Naive thymus-derived CD4-positive, alpha-beta T cell (primary cell): ENCODE data around the gene RAB35. TPM values are rescaled to one million over a fixed set of nuclear protein-coding genes. Genes with fewer than 3 reads are reported as not detected.
A peak's percentile ranks its signal among the peaks of the same experiment; 100 is the strongest.

Experiments
- ATAC-seq: fragments of 150-1000 bp; cut with Tn5 transposase; 2 replicates; pipeline ENCODE4 v1.10.0; 2021; ENCODE audit warnings: mild to moderate bottlenecking, moderate library complexity
- CTCF ChIA-PET: fragments of 350-600 bp; sonication (Branson Sonifier 250); formaldehyde crosslinking; loops from one replicate; lab custom pipeline; 2021; ENCODE audit warnings: antibody characterized with exemption; lab: Charles Lee
- POLR2A ChIA-PET: fragments of 350-600 bp; sonication (Branson Sonifier 250); formaldehyde crosslinking; loops from one replicate; lab custom pipeline; 2021; ENCODE audit warnings: antibody characterized with exemption, inconsistent platforms; lab: Charles Lee
- DNase-seq, 9 donors: peaks; one replicate each; pipeline versions ENCODE4 v3.0.0 to v3.0.0-alpha.2; 2020 to 2022; ENCODE audit warnings: mixed read lengths in 1 of 9
- H3K27ac ChIP-seq: one replicate; pipeline ENCODE4 v1.7.0; 2013; ENCODE audit warnings: mild to moderate bottlenecking, low read depth, low read length, moderate library complexity
- H3K27me3 ChIP-seq, 2 donors: one replicate each; pipeline ENCODE4 v1.7.0; 2013; ENCODE audit warnings: low read length in 2 of 2, mild to moderate bottlenecking in 2 of 2, moderate library complexity in 2 of 2; ENCODE audit not compliant: control insufficient read depth in 2 of 2, insufficient read depth in 2 of 2
- H3K36me3 ChIP-seq, 3 experiments: 1 replicate in 2 of 3; 2 replicates in 1 of 3; pipeline ENCODE4 v1.7.0; 2013; ENCODE audit warnings: low read length in 3 of 3, mild to moderate bottlenecking in 3 of 3, moderate library complexity in 1 of 3; ENCODE audit not compliant: insufficient read depth in 3 of 3, control insufficient read depth in 2 of 3
- H3K4me1 ChIP-seq, 2 donors: one replicate each; pipeline ENCODE4 v1.7.0; 2013; ENCODE audit warnings: low read length in 2 of 2, mild to moderate bottlenecking in 2 of 2, moderate library complexity in 1 of 2; ENCODE audit not compliant: control insufficient read depth in 2 of 2, insufficient read depth in 2 of 2
- H3K4me3 ChIP-seq: 2 replicates; pipeline ENCODE4 v1.7.0; 2013; ENCODE audit warnings: mild to moderate bottlenecking, low read length
- H3K9me3 ChIP-seq, 3 experiments: 1 replicate in 2 of 3; 2 replicates in 1 of 3; pipeline ENCODE4 v1.7.0; 2013; ENCODE audit warnings: low read length in 3 of 3; ENCODE audit not compliant: control insufficient read depth in 2 of 3
- H3K27ac Mint-ChIP-seq, 9 donors: one replicate each; pipeline ENCODE4 v1.8.0; 2020 to 2022; ENCODE audit warnings: mixed read lengths in 9 of 9, mild to moderate bottlenecking in 8 of 9, moderate library complexity in 5 of 9, inconsistent platforms in 2 of 9
- H3K27me3 Mint-ChIP-seq, 5 donors: one replicate each; pipeline ENCODE4 v1.8.0; 2021 to 2022; ENCODE audit warnings: mixed read lengths in 5 of 5, mild to moderate bottlenecking in 1 of 5
- H3K36me3 Mint-ChIP-seq, 5 donors: one replicate each; pipeline ENCODE4 v1.8.0; 2020 to 2022; ENCODE audit warnings: mixed read lengths in 5 of 5, mild to moderate bottlenecking in 3 of 5, inconsistent platforms in 1 of 5
- H3K4me1 Mint-ChIP-seq, 7 donors: one replicate each; pipeline ENCODE4 v1.8.0; 2020 to 2022; ENCODE audit warnings: mixed read lengths in 7 of 7, mild to moderate bottlenecking in 3 of 7, inconsistent platforms in 1 of 7
- H3K4me3 Mint-ChIP-seq, 10 donors: one replicate each; pipeline ENCODE4 v1.8.0; 2020 to 2022; ENCODE audit warnings: mild to moderate bottlenecking in 10 of 10, mixed read lengths in 10 of 10, moderate library complexity in 6 of 10, inconsistent platforms in 2 of 10
- H3K9me3 Mint-ChIP-seq, 11 donors: one replicate each; pipeline ENCODE4 v1.8.0; 2020 to 2022; ENCODE audit warnings: mixed read lengths in 11 of 11, mild to moderate bottlenecking in 4 of 11, inconsistent platforms in 1 of 11, moderate library complexity in 1 of 11
- intact Hi-C, 2 donors: fragments of 100-400 bp; cut with micrococcal nuclease; formaldehyde crosslinking; loops; one replicate each; pipeline ENCODE4 v1.15.1; 2023
- polyA plus RNA-seq, 2 donors: library from polyadenylated mRNA; unstranded; fragments of 300-500 nt; fragmentation: Illumina TruSeq; gene quantifications; one replicate each; pipeline ENCODE4 v1.2.3, GENCODE V29; 2021
- total RNA-seq, 6 experiments: library from RNA in 5 of 6; stranded (reverse) in 5 of 6; gene quantifications; 1 replicate in 5 of 6; 2 replicates in 1 of 6; pipeline ENCODE4 v1.2.3 and lab custom pipeline; 2021 to 2026

The RAB35 gene
- total and polyA plus RNA-seq, 7 experiments from 2014 or later = 14.5 to 77.3 (median 53.1) TPM

- ATAC-seq = no peak
- peaks cover 0 to 27% (median 5%) of the 10 kb centered on the region in 5 donors for H3K36me3 Mint-ChIP-seq
- Histone ChIP-seq H3K4me3 (no peak overlapping the region), H3K4me1 (peaks cover 42 to 48% of the 10 kb centered on the region in 2 donors), H3K27ac (no peak overlapping the region), H3K9me3 (no peaks in the 10 kb centered on the region), H3K27me3 (no peaks in the 10 kb centered on the region), H3K36me3 (peaks cover 0 to 2% (median 0%) of the 10 kb centered on the region in 3 experiments)
- intact Hi-C loops = loop anchor here in 1 of 2 donors (5.0 kb wide), 2 partner anchors 452 to 568 kb away; partner anchors contain the start of genes MLEC and PRKAB1
- peak overlapping the region in 6 of 10 donors; percentile 0 to 77 (median 20) for H3K4me3 Mint-ChIP-seq
- POLR2A ChIA-PET = interaction anchor here (0.9 to 7.1 kb wide), 3 partner anchors 9 to 109 kb away, joined by 4 to 47 read pairs (median 4); partner anchors contain the start of gene RPLP0
- H3K27ac Mint-ChIP-seq = peak overlapping the region in 7 of 9 donors; percentile 8 to 80 (median 51)
- CTCF ChIA-PET = interaction anchor here (0.6 kb wide), 1 partner anchor 69 kb away, joined by 6 read pairs; no protein-coding TSS in a partner anchor
- no peak for DNase-seq
- H3K27me3 Mint-ChIP-seq = no peaks in the 10 kb centered on the region
- H3K9me3 Mint-ChIP-seq = peaks cover 0 to 1% (median 0%) of the 10 kb centered on the region in 11 donors
- peaks cover 60 to 76% (median 70%) of the 10 kb centered on the region in 7 donors for H3K4me1 Mint-ChIP-seq
Measured at GRCh38 chr12:120119271-120119973, 2.9 kb upstream of the RAB35 start.

- peak overlapping the region in 8 of 9 donors; percentile 76 to 97 (median 89) for H3K27ac Mint-ChIP-seq
- H3K27me3 Mint-ChIP-seq = no peaks in the 10 kb centered on the region
- peaks cover 47 to 48% of the 10 kb centered on the region in 2 donors for H3K4me1 ChIP-seq
- peak overlapping the region; percentile 62 to 95 (median 90) for H3K4me3 Mint-ChIP-seq
- no peaks in the 10 kb centered on the region for H3K9me3 ChIP-seq
- peaks cover 0 to 3% (median 0%) of the 10 kb centered on the region in 3 experiments for H3K36me3 ChIP-seq
- H3K36me3 Mint-ChIP-seq = peaks cover 0 to 29% (median 8%) of the 10 kb centered on the region in 5 donors
- peaks cover 59 to 76% (median 68%) of the 10 kb centered on the region in 7 donors for H3K4me1 Mint-ChIP-seq
- H3K27ac ChIP-seq = peak overlapping the region; percentile 84
- POLR2A ChIA-PET = interaction anchor here (0.8 to 7.1 kb wide), 5 partner anchors 8 to 173 kb away, joined by 4 to 47 read pairs (median 8); partner anchors contain the start of genes RNU4-2 and RPLP0
- ATAC-seq (no peak), DNase-seq (no peak)
- no peaks in the 10 kb centered on the region for H3K27me3 ChIP-seq
- CTCF ChIA-PET = interaction anchor here (1.6 kb wide), 1 partner anchor 31 kb away, joined by 4 read pairs; no protein-coding TSS in a partner anchor
- peak overlapping the region; percentile 82 for H3K4me3 ChIP-seq
- peaks cover 0 to 2% (median 0%) of the 10 kb centered on the region in 11 donors for H3K9me3 Mint-ChIP-seq
- intact Hi-C loops = loop anchor here in 1 of 2 donors (5.0 kb wide), 2 partner anchors 451 to 569 kb away; partner anchors contain the start of genes MLEC and PRKAB1
Measured at GRCh38 chr12:120118321-120119061, 1.9 kb upstream of the RAB35 start.

GRCh38 chr12:120117961-120118320 is 1.4 kb upstream of the RAB35 start:
- Histone ChIP-seq H3K4me1 (peaks cover 44 to 48% of the 10 kb centered on the region in 2 donors), H3K4me3 (peak overlapping the region; percentile 82), H3K27me3 (no peaks in the 10 kb centered on the region), H3K36me3 (peaks cover 0 to 3% (median 0%) of the 10 kb centered on the region in 3 experiments), H3K9me3 (no peaks in the 10 kb centered on the region), H3K27ac (peak overlapping the region; percentile 84)
- peaks cover 59 to 77% (median 73%) of the 10 kb centered on the region in 7 donors for H3K4me1 Mint-ChIP-seq
- H3K4me3 Mint-ChIP-seq = peak overlapping the region; percentile 78 to 95 (median 90)
- CTCF ChIA-PET = interaction anchor here (0.7 to 1.6 kb wide), 2 partner anchors 31 to 1002 kb away, joined by 3 to 4 read pairs; no protein-coding TSS in a partner anchor
- peaks cover 0 to 32% (median 12%) of the 10 kb centered on the region in 5 donors for H3K36me3 Mint-ChIP-seq
- ATAC-seq (no peak), DNase-seq (no peak)
- H3K27ac Mint-ChIP-seq = peak overlapping the region; percentile 80 to 97 (median 90)
- POLR2A ChIA-PET = interaction anchor here (0.6 to 7.1 kb wide), 7 partner anchors 31 to 1951 kb away, joined by 3 to 47 read pairs (median 8); partner anchors contain the start of genes BICDL1, RNU4-2 and RPLP0
- H3K9me3 Mint-ChIP-seq = peaks cover 0 to 2% (median 0%) of the 10 kb centered on the region in 11 donors
- H3K27me3 Mint-ChIP-seq = no peaks in the 10 kb centered on the region
- intact Hi-C loops = loop anchor here (1.0 to 5.0 kb wide), 10 partner anchors 76 to 1745 kb away; partner anchors contain the start of genes COX6A1 (in 1 of the 2), GCN1 (in 1 of the 2), MLEC (in 1 of the 2) and PRKAB1 (in 1 of the 2)

GRCh38 chr12:120116792-120117651 is 469 bp upstream of the RAB35 start:
- CTCF ChIA-PET = interaction anchor here (0.7 to 1.6 kb wide), 3 partner anchors 30 to 1003 kb away, joined by 3 to 4 read pairs (median 3); no protein-coding TSS in a partner anchor
- H3K27ac Mint-ChIP-seq = peak overlapping the region; percentile 80 to 97 (median 90)
- Histone ChIP-seq H3K27ac (peak overlapping the region; percentile 84), H3K36me3 (peaks cover 0 to 3% (median 0%) of the 10 kb centered on the region in 3 experiments), H3K9me3 (no peaks in the 10 kb centered on the region), H3K4me3 (peak overlapping the region; percentile 82), H3K27me3 (no peaks in the 10 kb centered on the region), H3K4me1 (peaks cover 46 to 48% of the 10 kb centered on the region in 2 donors)
- peak; percentile 91 for ATAC-seq
- POLR2A ChIA-PET = interaction anchor here (0.5 to 7.1 kb wide), 17 partner anchors 9 to 1952 kb away, joined by 3 to 47 read pairs (median 4); partner anchors contain the start of genes BICDL1, RNU4-1, RNU4-2 and RPLP0
- H3K4me3 Mint-ChIP-seq = peak overlapping the region; percentile 78 to 95 (median 90)
- peaks cover 0 to 35% (median 13%) of the 10 kb centered on the region in 5 donors for H3K36me3 Mint-ChIP-seq
- H3K4me1 Mint-ChIP-seq = peaks cover 64 to 86% (median 80%) of the 10 kb centered on the region in 7 donors
- DNase-seq = peak; percentile 95 to 100 (median 98)
- peaks cover 0 to 2% (median 0%) of the 10 kb centered on the region in 11 donors for H3K9me3 Mint-ChIP-seq
- intact Hi-C loops = loop anchor here (1.0 to 5.0 kb wide), 12 partner anchors 30 to 1744 kb away; partner anchors contain the start of genes GCN1 (in 2 of the 2), RPLP0 (in 2 of the 2), COX6A1 (in 1 of the 2) and MLEC (in 1 of the 2)
- no peaks in the 10 kb centered on the region for H3K27me3 Mint-ChIP-seq

- Mint-ChIP-seq H3K4me3 (peak overlapping the region; percentile 78 to 98 (median 92)), H3K27ac (peak overlapping the region; percentile 50 to 99 (median 93)), H3K27me3 (no peaks in the 10 kb centered on the region), H3K36me3 (peaks cover 0 to 35% (median 13%) of the 10 kb centered on the region in 5 donors), H3K4me1 (peaks cover 65 to 86% (median 78%) of the 10 kb centered on the region in 7 donors), H3K9me3 (peaks cover 0 to 2% (median 0%) of the 10 kb centered on the region in 11 donors)
- peak overlapping the region; percentile 84 for H3K27ac ChIP-seq
- DNase-seq = no peak
- no peak for ATAC-seq
- peaks cover 39 to 51% of the 10 kb centered on the region in 2 donors for H3K4me1 ChIP-seq
- peaks cover 0 to 3% (median 0%) of the 10 kb centered on the region in 3 experiments for H3K36me3 ChIP-seq
- H3K27me3 ChIP-seq = no peaks in the 10 kb centered on the region
- no peaks in the 10 kb centered on the region for H3K9me3 ChIP-seq
- CTCF ChIA-PET = interaction anchor here (0.7 to 1.2 kb wide), 2 partner anchors 109 to 127 kb away, joined by 3 read pairs; partner anchors contain the start of gene BICDL1
- intact Hi-C loops = loop anchor here (1.0 to 5.0 kb wide), 12 partner anchors 29 to 1743 kb away; partner anchors contain the start of genes RPLP0 (in 2 of the 2), COX6A1 (in 1 of the 2), GCN1 (in 1 of the 2) and MLEC (in 1 of the 2)
- peak overlapping the region; percentile 66 for H3K4me3 ChIP-seq
- POLR2A ChIA-PET = interaction anchor here (1.0 to 7.1 kb wide), 3 partner anchors 84 to 124 kb away, joined by 3 to 47 read pairs (median 3); partner anchors contain the start of gene RPLP0
Measured at GRCh38 chr12:120115692-120116440, 687 bp downstream of the RAB35 start.
